Suprapubic skin (tissue), 4 donors: Measurements from ENCODE around the gene SCPEP1. TPM values are rescaled to one million over a fixed set of nuclear protein-coding genes. Genes with fewer than 3 reads are reported as not detected.

Experiments used
- DNase-seq, 2 donors: peaks; one replicate each; pipeline ENCODE4 v3.0.0-alpha.2; 2019; ENCODE audit warnings: low spot score in 2 of 2
- H3K27ac ChIP-seq: fragments of 200-600 bp; sonication (generic); one replicate; pipeline ENCODE4 v1.5.1; 2019
- H3K27me3 ChIP-seq: fragments of 200-600 bp; sonication (generic); one replicate; pipeline ENCODE4 v1.5.1; 2019
- H3K36me3 ChIP-seq: fragments of 200-600 bp; sonication (generic); one replicate; pipeline ENCODE4 v1.5.1; 2019
- H3K4me1 ChIP-seq: fragments of 200-600 bp; sonication (generic); one replicate; pipeline ENCODE4 v1.5.1; 2019
- H3K4me3 ChIP-seq: fragments of 200-600 bp; sonication (generic); one replicate; pipeline ENCODE4 v1.5.1; 2019; ENCODE audit warnings: mild to moderate bottlenecking
- H3K9me3 ChIP-seq: fragments of 200-600 bp; sonication (generic); one replicate; pipeline ENCODE4 v1.5.1; 2019
- EP300 ChIP-seq: sonication (generic); formaldehyde crosslinking; IDR thresholded peaks from one replicate; pipeline ENCODE4 v1.6.1; 2017; ENCODE audit warnings: antibody characterized with exemption
- POLR2A ChIP-seq, 2 donors: fragments of 450-650 bp; IDR thresholded peaks; one replicate each; pipeline ENCODE4 v1.6.1; 2017; ENCODE audit warnings: antibody characterized with exemption in 2 of 2, mild to moderate bottlenecking in 2 of 2, moderate library complexity in 2 of 2
- POLR2AphosphoS5 ChIP-seq, 3 donors: sonication (generic); formaldehyde crosslinking; IDR thresholded peaks; one replicate each; pipeline ENCODE4 v1.6.1; 2017; ENCODE audit warnings: antibody characterized with exemption in 3 of 3
- WGBS: methylation state at CpG from one replicate; pipeline ENCODE4 v1.1.5; 2018; 5-methylcytosine and 5-hydroxymethylcytosine counted together
- total RNA-seq, 4 donors: library from RNA; depleted of rRNA; stranded (reverse); fragments of >200 nt; gene quantifications; one replicate each; pipeline ENCODE4 v1.1.0, GENCODE V29; 2016
- TF ChIP-seq, protein P1 (sequence below), 2 donors: fragments of 200-600 bp in 1 of 2; fragments of 450-650 bp in 1 of 2; sonication (generic) in 1 of 2; IDR thresholded peaks; one replicate each; pipeline ENCODE4 v1.5.1; 2016 to 2019; ENCODE audit warnings: antibody characterized with exemption in 2 of 2, mild to moderate bottlenecking in 1 of 2, moderate library complexity in 1 of 2

SCPEP1 gene
- total RNA-seq, 4 donors from 2014 or later = 81.2 to 160 (median 100.0) TPM

DNA sequence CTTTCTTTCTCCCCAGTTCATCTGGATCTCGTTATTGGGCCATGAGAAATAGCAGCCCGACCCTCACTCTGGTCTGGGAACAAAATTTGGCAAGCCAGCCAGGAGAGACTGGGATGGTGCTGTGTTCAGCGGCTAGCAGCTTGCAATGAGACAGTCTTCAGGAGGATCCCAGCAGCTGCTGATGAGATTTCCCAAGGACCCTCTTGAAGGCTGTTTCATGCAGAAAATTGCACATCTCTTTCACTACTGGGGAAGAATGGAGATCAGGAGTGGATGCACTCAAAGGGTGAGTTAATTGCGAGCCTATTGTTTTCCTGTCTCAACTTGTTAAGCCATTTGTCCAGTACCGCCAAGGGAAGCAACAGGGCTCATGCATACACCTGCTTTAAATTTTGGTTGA lies 11.6 kb upstream of the SCPEP1 start:
- Histone ChIP-seq H3K4me3 (no peak overlapping the region), H3K9me3 (no peaks in the 10 kb centered on the region), H3K27me3 (no peaks in the 10 kb centered on the region), H3K4me1 (no peaks in the 10 kb centered on the region), H3K27ac (no peak overlapping the region), H3K36me3 (no peaks in the 10 kb centered on the region)
- 65% methylated on average over 5 of the region's 5 CpGs for WGBS
- no peak for DNase-seq
- TF ChIP-seq POLR2AphosphoS5 (IDR thresholded peaks at IDR 0.05) = no peak
- no peak for TF ChIP-seq EP300
- no peak for TF ChIP-seq POLR2A (IDR thresholded peaks at IDR 0.05)
- TF ChIP-seq, protein P1, sequence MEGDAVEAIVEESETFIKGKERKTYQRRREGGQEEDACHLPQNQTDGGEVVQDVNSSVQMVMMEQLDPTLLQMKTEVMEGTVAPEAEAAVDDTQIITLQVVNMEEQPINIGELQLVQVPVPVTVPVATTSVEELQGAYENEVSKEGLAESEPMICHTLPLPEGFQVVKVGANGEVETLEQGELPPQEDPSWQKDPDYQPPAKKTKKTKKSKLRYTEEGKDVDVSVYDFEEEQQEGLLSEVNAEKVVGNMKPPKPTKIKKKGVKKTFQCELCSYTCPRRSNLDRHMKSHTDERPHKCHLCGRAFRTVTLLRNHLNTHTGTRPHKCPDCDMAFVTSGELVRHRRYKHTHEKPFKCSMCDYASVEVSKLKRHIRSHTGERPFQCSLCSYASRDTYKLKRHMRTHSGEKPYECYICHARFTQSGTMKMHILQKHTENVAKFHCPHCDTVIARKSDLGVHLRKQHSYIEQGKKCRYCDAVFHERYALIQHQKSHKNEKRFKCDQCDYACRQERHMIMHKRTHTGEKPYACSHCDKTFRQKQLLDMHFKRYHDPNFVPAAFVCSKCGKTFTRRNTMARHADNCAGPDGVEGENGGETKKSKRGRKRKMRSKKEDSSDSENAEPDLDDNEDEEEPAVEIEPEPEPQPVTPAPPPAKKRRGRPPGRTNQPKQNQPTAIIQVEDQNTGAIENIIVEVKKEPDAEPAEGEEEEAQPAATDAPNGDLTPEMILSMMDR (IDR thresholded peaks at IDR 0.05) = no peak

DNA sequence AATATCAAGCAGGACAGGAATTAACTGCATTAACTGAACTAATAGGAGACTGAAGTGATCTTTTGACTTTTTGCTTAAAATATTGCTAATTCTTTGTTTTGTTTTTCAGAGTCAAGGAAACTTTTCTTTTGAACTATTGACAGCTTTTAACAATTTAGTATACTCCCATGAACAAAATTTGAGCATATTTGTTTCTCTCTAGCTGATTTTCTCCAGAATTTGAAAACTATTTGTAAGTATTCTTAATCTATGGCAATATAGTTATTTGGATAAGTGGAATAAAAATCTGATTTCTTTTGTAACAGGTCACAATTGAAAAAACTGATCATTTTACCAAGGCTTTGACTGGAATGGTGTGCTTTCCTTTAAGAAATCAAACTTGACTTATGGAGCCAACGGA lies 7.0 kb upstream of the SCPEP1 start:
- peaks cover 5% of the 10 kb centered on the region for H3K4me1 ChIP-seq
- no peak overlapping the region for H3K4me3 ChIP-seq
- DNase-seq = no peak
- no peak for TF ChIP-seq POLR2AphosphoS5 (IDR thresholded peaks at IDR 0.05)
- no peak for TF ChIP-seq POLR2A (IDR thresholded peaks at IDR 0.05)
- H3K27ac ChIP-seq = no peak overlapping the region
- WGBS = 100% methylated on average over 1 of the region's 1 CpG
- no peaks in the 10 kb centered on the region for H3K27me3 ChIP-seq
- H3K36me3 ChIP-seq = no peaks in the 10 kb centered on the region
- no peaks in the 10 kb centered on the region for H3K9me3 ChIP-seq

- H3K4me3 ChIP-seq = no peak overlapping the region
- no peak for DNase-seq
- H3K4me1 ChIP-seq = peaks cover 8% of the 10 kb centered on the region
- no peaks in the 10 kb centered on the region for H3K27me3 ChIP-seq
- TF ChIP-seq POLR2AphosphoS5 (IDR thresholded peaks at IDR 0.05) = no peak
- no peaks in the 10 kb centered on the region for H3K9me3 ChIP-seq
- 85% methylated on average over 7 of the region's 7 CpGs for whole genome bisulfite sequencing
- H3K27ac ChIP-seq = no peak overlapping the region
- H3K36me3 ChIP-seq = no peaks in the 10 kb centered on the region
These were observed 5.7 kb upstream of the SCPEP1 start for GRCh38 chr17:56972111-56972730.

GRCh38 chr17:56973520-56973919 lies 4.4 kb upstream of the SCPEP1 start:
- Histone ChIP-seq H3K9me3 (no peaks in the 10 kb centered on the region), H3K27me3 (no peaks in the 10 kb centered on the region), H3K4me3 (no peak overlapping the region), H3K4me1 (peaks cover 17% of the 10 kb centered on the region), H3K27ac (no peak overlapping the region), H3K36me3 (no peaks in the 10 kb centered on the region)
- TF ChIP-seq, protein P1 (IDR thresholded peaks at IDR 0.05) = no peak
- no peak for TF ChIP-seq EP300
- TF ChIP-seq POLR2A (IDR thresholded peaks at IDR 0.05) = no peak
- TF ChIP-seq POLR2AphosphoS5 (IDR thresholded peaks at IDR 0.05) = no peak
- no peak for DNase-seq
- WGBS = 49% methylated on average over 5 of the region's 7 CpGs

- Histone ChIP-seq H3K4me1 (peaks cover 22% of the 10 kb centered on the region), H3K9me3 (no peaks in the 10 kb centered on the region), H3K27me3 (no peaks in the 10 kb centered on the region), H3K4me3 (no peak overlapping the region), H3K36me3 (no peaks in the 10 kb centered on the region), H3K27ac (no peak overlapping the region)
- WGBS = 90% methylated on average over 2 of the region's 2 CpGs
- no peak for TF ChIP-seq POLR2A (IDR thresholded peaks at IDR 0.05)
- no peak for TF ChIP-seq EP300
- no peak for TF ChIP-seq POLR2AphosphoS5 (IDR thresholded peaks at IDR 0.05)
- TF ChIP-seq, protein P1 (IDR thresholded peaks at IDR 0.05) = no peak
- no peak for DNase-seq
These were observed 3.9 kb upstream of the SCPEP1 start for GRCh38 chr17:56974055-56974454.

- Histone ChIP-seq H3K9me3 (no peaks in the 10 kb centered on the region), H3K4me3 (no peak overlapping the region), H3K4me1 (peaks cover 25% of the 10 kb centered on the region), H3K36me3 (no peaks in the 10 kb centered on the region), H3K27me3 (no peaks in the 10 kb centered on the region), H3K27ac (no peak overlapping the region)
- no peak for DNase-seq
- TF ChIP-seq, protein P1 (IDR thresholded peaks at IDR 0.05) = no peak
- TF ChIP-seq POLR2A (IDR thresholded peaks at IDR 0.05) = no peak
- no peak for TF ChIP-seq POLR2AphosphoS5 (IDR thresholded peaks at IDR 0.05)
- no peak for TF ChIP-seq EP300
- 87% methylated on average over 2 of the region's 2 CpGs for WGBS
These were observed 2.3 kb upstream of the SCPEP1 start for GRCh38 chr17:56975656-56976055.
